Chondrocyte (in vitro differentiated cells): ENCODE measurements around the gene ALDH3B1. TPM values are rescaled to one million over a fixed set of nuclear protein-coding genes. Genes with fewer than 3 reads are reported as not detected.
A peak's percentile ranks its signal among the peaks of the same experiment; 100 is the strongest.

ENCODE experiments used
- DNase-seq: peaks from one replicate; pipeline ENCODE4 v3.0.0; 2021; ENCODE audit warnings: mixed read lengths, low spot score
- H3K27ac Mint-ChIP-seq: one replicate; pipeline ENCODE4 v1.8.0; 2021; ENCODE audit warnings: mild to moderate bottlenecking, moderate library complexity, mixed read lengths; ENCODE audit not compliant: unreplicated experiment
- H3K27me3 Mint-ChIP-seq: 2 replicates; pipeline ENCODE4 v1.8.0; 2021; ENCODE audit warnings: low read depth, mixed read lengths
- H3K36me3 Mint-ChIP-seq: 2 replicates; pipeline ENCODE4 v1.8.0; 2021; ENCODE audit warnings: low read depth, mixed read lengths
- H3K4me1 Mint-ChIP-seq: 2 replicates; pipeline ENCODE4 v1.8.0; 2021; ENCODE audit warnings: low read depth, mild to moderate bottlenecking, mixed read lengths
- H3K4me3 Mint-ChIP-seq: one replicate; pipeline ENCODE4 v1.8.0; 2021; ENCODE audit warnings: mild to moderate bottlenecking, moderate library complexity, mixed read lengths; ENCODE audit not compliant: unreplicated experiment
- H3K9me3 Mint-ChIP-seq: 2 replicates; pipeline ENCODE4 v1.8.0; 2021; ENCODE audit warnings: low read depth, mixed read lengths
- CTCF ChIP-seq: fragments of 200-600 bp; sonication (generic); IDR thresholded peaks from 2 replicates; pipeline ENCODE4 v1.5.0; 2021; ENCODE audit warnings: antibody characterized with exemption, mild to moderate bottlenecking, moderate library complexity
- total RNA-seq: library from RNA; stranded (reverse); gene quantifications from 3 replicates; pipeline ENCODE4 v1.2.1, GENCODE V29; 2021

The ALDH3B1 gene
- total RNA-seq, 1 donor from 2014 or later = 13.1 TPM

DNA sequence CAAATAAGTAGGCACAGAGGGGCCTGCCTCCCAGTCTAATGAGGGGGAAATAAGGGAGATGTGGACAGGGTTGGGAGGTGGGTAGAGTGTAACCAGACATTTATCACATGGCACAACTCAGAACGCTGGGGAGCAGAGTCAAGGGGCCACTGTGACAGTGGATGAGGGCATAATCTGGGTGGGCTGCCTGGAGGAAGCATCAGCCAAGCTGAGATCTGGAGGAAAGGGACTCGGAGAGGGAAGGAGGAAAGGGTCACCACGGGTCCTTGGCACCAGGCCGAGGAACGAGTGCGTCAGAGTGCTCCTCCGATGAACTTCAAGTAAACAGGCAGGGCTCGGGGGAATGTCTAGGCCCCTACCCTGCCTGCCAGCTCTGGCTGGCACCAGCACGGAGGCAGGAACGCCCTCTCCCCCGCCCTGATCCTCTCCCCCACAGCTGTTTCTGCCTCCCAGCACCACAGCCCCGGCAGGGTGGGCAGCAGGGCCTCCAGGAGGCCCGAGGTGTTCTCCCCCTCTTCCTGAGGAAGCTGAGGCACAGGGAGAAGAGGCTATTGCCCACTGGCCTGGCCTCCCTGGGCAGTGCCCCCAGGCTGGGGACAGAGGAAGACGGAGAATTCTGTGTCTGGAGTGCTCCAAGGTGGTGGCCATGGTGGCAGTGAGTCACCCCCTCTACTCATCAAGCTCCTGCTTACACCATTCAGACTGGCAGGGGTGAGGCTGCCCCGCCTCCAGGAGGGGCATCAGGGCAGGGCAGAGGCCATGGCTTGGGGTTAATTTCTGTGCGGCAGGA is 4.2 kb downstream of the ALDH3B1 start:
- DNase-seq = peak; percentile 93
- TF ChIP-seq CTCF = no peak
- Mint-ChIP-seq H3K27ac (peak overlapping the region; percentile 94), H3K27me3 (no peaks in the 10 kb centered on the region), H3K4me1 (peaks cover 78% of the 10 kb centered on the region), H3K4me3 (peak overlapping the region; percentile 9), H3K9me3 (no peaks in the 10 kb centered on the region), H3K36me3 (no peaks in the 10 kb centered on the region)

GRCh38 chr11:68014947-68015447 is 4.9 kb downstream of the ALDH3B1 start:
- no peaks in the 10 kb centered on the region for H3K27me3 Mint-ChIP-seq
- no peak for TF ChIP-seq CTCF
- H3K27ac Mint-ChIP-seq = peak overlapping the region; percentile 94
- DNase-seq = peak; percentile 93
- H3K36me3 Mint-ChIP-seq = no peaks in the 10 kb centered on the region
- no peak overlapping the region for H3K4me3 Mint-ChIP-seq
- H3K4me1 Mint-ChIP-seq = peaks cover 71% of the 10 kb centered on the region
- no peaks in the 10 kb centered on the region for H3K9me3 Mint-ChIP-seq

DNA sequence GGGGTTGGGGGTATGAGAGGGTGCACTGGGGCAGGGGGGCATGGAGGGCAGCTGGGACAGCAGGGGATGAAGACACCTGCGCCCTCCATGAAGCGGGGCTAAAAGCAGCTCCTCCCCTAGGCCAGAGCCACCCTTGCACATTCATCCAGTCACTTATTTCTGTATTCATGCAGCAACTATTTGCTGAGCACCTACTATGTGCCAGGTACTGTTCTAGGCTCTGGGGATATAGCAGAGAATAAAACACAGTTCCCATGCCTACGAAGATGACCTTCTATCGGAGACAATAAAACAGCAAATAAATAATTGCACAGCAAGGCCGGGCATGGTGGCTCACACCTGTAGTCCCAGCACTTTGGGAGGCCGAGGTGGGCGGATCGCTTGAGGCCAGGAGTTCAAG is 5.3 kb downstream of the ALDH3B1 start:
- DNase-seq = no peak
- H3K4me1 Mint-ChIP-seq = peaks cover 69% of the 10 kb centered on the region
- H3K27ac Mint-ChIP-seq = no peak overlapping the region
- no peak for TF ChIP-seq CTCF
- no peaks in the 10 kb centered on the region for H3K36me3 Mint-ChIP-seq
- H3K27me3 Mint-ChIP-seq = no peaks in the 10 kb centered on the region
- no peak overlapping the region for H3K4me3 Mint-ChIP-seq
- H3K9me3 Mint-ChIP-seq = no peaks in the 10 kb centered on the region

DNA sequence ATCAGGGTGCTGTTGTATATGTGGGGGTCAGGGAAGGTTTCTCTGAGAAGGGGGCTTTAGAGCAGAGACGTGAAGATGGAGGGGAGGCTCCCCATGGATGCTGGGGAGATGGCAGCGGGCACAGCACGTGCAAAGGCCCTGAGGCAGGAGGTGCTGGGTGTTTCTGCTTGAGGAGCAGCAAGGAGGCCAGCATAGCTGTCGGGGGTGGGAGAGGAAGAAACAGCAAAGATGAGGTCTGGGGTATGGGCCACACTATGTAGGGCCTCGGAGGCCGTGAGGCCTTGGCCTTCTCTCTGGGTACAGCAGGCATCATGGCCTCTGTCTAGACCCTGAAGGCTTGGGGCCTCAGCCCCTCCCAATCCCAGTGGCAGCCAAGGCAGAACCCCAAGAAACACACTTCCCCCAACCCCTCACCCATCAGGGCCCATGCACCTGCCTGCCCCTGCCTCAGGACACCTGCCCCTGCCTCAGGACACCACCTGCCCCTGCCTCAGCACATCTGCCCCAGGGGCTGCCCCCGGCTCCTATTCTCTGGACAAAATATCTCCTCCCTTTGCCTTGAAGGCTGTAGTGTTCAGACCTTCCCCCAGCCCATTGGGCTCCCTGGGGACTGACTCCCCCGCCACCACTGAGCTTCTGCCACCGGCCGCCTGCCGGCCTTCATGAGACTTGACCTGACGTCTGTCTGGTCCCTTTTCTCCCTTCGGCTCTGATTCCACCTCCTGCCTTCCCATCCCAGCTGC is 6.2 kb downstream of the ALDH3B1 start:
- H3K4me3 Mint-ChIP-seq = no peak overlapping the region
- H3K4me1 Mint-ChIP-seq = peaks cover 66% of the 10 kb centered on the region
- H3K9me3 Mint-ChIP-seq = no peaks in the 10 kb centered on the region
- peak overlapping the region; percentile 72 for H3K27ac Mint-ChIP-seq
- H3K36me3 Mint-ChIP-seq = no peaks in the 10 kb centered on the region
- TF ChIP-seq CTCF = no peak
- peak; percentile 69 for DNase-seq
- no peaks in the 10 kb centered on the region for H3K27me3 Mint-ChIP-seq
